Lung microvascular endothelial cell (primary cell): ENCODE measurements around the gene GANAB. TPM values are rescaled to one million over a fixed set of nuclear protein-coding genes. Genes with fewer than 3 reads are reported as not detected.
A peak's percentile ranks its signal among the peaks of the same experiment; 100 is the strongest.
"Not testable (repeated sequence)": the region's sequence is repeated elsewhere in the genome, so short reads cannot be mapped to it uniquely, and the experiment has no call there.

Experiments
- DNase-seq, 2 donors: peaks; one replicate each; pipeline versions ENCODE4 v3.0.0 to v3.0.0-alpha.2; 2010; ENCODE audit warnings: low read depth in 2 of 2
- total RNA-seq: library from RNA; depleted of rRNA; stranded (reverse); fragments of >200 nt; gene quantifications from 2 replicates; pipeline ENCODE4 v1.2.1, GENCODE V29; 2014

GANAB gene
- total RNA-seq, 1 donor from 2014 or later: 189 TPM

DNA sequence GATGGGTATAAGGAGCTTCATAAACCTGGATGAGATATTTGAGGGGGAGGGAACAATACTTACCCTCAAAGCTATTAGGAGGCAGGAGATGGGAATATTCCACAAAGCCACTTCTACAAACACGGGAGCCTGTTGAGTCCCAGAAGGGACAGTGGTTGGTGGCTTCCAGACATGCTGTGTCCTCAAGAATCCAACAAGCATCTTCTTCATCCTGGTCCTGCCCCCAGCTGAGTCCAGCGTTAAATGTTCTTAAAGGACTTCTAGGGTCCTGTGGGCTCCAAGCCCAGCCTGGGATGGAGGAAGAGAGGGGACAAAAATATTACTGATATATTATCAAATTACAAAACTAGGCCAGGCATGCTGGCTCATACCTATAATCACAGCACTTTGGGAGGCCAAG is 21.0 kb upstream of the GANAB start:
- DNase-seq: no peak

DNA sequence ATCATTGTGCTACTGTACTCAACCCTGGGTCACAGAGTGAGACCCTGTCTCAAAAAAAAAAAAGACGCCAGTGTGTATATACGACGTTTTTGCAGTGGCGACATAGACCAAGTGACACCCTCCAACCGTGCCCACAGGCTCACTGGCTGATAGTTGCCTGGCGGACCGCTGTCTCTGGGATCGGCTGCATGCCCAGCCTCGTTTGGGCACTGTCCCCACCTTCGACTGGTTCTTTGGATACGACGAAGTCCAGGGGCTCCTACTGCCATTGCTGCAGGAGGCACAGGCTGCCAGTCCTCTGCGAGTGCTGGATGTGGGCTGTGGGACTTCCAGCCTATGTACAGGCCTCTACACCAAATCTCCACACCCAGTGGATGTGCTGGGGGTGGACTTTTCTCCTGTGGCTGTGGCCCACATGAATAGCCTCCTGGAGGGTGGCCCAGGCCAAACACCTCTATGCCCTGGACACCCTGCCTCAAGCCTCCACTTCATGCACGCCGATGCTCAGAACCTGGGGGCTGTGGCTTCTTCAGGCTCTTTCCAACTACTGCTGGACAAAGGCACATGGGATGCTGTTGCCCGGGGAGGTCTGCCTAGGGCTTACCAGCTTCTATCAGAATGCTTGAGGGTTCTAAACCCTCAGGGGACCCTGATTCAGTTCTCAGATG is 20.0 kb upstream of the GANAB start:
- no peak for DNase-seq

DNA sequence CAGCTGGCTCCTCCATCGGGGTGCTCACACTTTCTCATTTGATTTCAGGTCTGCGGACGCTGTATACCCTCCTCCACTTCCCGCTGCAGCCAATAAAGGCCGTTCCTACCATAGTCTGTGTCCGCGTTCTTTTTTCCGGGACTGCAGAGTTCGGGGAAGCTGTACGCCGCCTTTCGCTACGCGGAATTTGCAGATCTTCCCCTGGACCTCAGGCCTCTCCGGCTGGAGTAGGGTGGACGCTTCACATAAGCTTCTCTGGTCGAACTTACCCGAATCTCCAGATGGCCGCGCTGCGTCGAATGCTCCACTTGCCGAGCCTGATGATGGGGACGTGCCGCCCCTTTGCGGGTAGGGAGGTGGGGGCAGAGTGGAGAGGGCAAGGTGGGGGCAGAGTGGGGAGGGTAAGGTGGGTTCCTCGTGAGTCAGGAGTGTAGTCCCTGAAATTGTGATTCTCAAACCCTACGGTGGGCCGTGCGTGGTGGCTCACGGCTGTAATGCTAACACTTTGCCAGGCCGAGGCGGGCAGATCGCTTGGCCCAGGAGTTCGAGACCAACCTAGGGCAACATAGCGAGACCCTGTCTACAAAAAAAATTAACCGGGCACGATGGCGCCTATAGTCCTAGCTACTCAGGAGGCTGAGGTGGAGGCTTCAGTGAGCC is 19.3 kb upstream of the GANAB start:
- peak; percentile 69 to 74 for DNase-seq

DNA sequence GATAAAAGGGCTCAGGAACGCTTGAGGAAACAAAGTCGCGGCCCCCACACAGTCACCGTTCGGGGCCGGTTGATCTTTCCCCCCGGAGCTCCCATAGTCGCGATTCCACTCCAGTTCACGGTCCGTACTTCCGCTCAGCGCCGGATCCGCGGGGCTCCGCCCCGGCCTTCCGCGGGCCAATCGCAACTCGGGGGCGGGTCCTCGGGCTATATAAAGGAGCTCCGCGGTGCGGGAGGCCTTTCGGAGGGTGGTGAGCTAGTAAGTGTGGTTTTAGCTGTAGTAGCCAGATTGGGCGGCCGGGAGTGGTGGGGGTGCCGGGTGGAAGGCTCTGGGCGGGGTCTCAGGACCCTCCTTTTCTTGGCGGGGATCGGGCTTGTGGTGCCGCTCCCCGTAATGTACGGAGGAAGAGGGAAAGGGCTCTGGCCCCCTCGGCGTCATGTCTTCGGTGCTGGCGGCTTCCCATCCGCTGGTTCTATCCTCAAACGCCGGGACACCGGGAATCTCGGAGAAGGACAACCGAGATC is 18.7 kb upstream of the GANAB start, which contains the start of the genes C11orf98 and CSKMT:
Gene C11orf98 (minus strand): TSS at position 136 of the 524 bp plus-strand sequence. CDS start 41 bp downstream, at position 95.
Gene CSKMT (plus strand): TSS at position 238 of the 524 bp plus-strand sequence. CDS start 568 bp downstream, outside the sequence.
- peak; percentile 93 to 95 for DNase-seq

DNA sequence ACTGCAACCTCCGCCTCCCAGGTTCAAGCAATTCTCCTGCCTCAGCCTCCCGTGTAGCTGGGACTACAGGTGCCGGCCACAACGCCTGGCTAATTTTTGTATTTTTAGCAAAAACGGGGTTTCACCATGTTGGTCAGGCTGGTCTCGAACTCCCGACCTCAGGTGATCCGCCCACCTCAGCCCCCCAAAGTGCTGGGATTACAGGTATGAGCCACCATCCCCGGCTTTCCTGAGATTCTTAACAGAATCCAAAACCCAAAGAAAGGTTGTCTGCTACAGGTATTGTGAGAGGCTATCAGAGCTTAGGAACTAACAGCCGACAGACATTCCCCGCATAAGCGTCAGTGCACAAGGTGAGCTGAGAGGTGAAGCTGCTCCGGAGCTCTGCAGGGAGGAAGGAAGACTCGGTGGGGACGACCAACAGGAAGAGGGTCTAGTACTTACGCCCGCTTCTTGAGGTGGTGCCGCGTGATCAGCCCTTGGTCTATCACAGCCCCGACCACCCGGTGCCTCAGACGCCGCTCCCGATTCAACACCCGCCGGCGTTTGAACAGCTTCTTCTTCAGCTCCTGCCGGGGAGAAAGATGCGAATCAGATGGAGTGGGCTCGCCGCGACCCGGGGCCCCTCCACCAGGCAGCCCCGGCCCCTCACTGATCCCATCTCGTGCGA is 18.1 kb upstream of the GANAB start:
- peak; percentile 55 to 58 for DNase-seq

DNA sequence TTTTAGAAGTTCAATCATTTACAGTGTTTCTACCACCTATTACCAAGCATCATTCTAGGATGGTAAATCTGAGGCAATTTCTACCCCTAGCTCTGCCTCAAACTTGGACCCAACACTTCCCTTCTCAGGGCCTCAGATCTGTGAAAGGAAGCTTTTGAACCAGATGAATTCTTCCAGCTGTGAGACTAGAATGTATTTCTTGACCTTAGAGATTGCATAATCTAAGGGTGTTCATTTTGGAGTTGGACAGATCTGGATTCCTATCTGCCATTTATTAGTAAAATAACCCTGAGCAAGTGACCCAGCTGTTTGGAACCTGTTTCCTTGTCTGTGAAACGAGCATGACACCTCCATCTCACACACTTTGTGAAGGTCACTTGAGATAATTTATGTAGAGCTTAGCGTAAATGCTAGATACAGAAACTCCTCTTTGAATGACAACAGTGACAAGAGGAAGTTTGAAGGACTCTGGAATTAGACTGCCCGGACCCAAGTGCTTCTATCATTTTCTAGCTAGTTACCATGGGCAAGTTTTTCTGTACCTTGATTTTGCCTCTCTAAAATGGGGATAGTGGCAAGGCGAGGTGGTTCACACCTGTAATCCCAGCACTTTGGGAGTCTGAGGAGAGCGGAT is 10.5 kb upstream of the GANAB start:
- DNase-seq: no peak

DNA sequence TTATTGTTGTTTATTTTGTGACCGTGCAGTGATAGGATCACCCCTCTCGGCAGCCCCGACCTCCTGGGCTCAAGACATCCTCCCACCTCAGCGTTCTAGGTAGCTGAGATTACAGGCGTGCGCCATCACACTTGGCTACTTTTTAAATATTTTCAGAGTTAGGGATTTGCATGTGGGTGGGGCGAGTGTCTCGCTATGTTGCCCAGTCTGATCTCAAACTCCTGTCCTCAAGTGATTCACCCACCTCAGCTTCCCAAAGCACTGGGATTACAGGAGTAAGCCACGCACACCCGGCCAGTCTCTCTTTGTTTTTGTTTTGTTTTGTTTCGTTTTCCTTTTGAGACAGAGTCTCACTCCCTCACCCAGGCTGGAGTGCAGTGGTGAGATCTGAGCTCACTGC is 7.9 kb upstream of the GANAB start:
- no peak for DNase-seq

DNA sequence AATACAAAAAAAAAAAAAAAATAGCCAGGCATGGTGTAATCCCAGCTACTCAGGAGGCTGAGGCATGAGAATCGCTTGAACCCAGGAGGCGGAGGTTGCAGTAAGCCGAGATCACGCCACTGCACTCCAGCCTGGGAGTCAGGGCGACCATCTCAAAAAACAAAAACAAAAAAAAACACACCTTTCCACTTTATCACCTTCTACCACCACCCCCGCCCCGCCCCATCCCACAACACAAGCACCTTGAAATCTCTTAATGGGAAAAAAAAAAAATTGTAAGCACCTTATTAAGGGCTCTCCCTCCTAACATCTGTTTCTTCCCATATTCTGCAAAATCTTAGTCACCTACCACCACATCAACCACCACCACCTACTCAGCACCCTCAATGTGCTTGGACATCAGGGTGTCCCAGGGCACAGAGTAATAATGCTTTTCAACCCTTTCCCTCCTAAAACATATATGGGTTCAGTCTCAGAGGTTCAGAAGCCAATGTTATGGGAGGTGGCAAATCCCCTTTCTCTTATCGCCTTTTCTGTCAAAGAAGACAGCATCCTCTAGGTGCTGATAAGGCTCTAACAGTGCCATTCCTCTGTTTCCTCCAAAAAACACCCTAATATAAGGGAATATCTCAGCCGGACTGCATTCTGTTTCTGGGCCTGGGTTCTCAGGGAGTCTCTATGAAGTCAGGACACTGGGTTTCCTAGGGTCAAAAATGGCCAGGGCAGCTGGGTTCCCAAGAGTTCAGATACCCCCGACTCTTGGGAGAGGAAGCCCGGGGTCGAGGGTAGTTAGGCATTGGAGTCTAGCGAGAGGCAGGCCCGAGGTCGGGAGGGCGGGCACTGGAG is 6.0 kb upstream of the GANAB start:
- DNase-seq: no peak

DNA sequence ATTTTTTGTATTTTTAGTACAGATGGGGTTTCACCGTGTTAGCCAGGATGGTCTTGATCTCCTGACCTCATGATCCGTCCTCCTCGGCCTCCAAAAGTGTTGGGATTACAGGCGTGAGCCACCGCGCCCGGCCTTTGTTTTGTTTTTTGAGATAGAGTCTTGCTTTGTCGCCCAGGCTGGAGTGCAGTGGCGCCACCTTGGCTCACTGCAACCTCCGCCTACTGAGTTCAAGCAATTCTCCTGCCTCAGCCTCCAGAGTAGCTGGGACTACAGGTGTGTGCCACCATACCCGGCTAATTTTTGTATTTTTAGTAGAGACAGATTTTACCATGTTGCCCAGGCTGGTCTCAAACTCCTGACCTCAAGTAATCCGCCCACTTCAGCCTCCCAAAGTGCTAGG is 3.9 kb upstream of the GANAB start:
- not testable (repeated sequence) for DNase-seq

DNA sequence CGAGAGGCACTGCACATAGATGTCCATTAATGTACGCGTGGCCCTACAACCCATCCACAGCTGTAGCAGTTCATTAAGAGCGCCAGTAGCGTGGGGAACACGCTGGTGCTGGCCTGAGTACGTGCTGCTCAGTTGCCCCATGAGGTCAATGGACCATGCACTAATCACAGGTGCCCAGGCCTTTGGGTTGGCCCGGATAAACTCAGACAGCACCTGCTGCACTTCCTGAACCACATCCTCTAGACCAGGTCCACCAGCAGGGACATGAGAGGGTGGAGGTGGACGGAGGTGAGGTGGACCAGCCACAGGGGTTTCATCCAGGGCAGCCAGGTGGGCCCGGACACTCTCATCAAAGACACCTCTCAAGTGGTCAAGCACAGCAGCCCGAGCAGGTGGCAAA is 3.1 kb upstream of the GANAB start:
- DNase-seq: no peak

DNA sequence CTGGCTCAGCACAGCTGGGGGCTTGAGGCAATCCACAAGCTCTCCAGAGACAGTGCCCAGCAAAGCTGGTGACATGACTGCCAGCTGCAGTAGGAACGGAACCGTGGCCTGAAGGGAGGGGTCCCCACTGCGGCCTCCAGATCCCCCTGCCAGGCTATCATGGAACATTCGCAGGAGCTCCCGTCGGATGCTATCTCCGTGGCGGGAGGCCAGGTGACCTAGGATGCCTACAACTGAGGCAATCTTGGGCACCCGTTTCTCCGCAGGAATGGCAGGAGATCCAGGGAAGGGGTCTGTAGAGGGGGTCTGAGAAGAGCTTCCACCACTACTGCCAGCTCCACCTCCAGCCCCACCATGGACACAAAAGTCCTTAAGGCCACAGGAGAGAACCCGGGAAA is 2.6 kb upstream of the GANAB start:
- DNase-seq: no peak

DNA sequence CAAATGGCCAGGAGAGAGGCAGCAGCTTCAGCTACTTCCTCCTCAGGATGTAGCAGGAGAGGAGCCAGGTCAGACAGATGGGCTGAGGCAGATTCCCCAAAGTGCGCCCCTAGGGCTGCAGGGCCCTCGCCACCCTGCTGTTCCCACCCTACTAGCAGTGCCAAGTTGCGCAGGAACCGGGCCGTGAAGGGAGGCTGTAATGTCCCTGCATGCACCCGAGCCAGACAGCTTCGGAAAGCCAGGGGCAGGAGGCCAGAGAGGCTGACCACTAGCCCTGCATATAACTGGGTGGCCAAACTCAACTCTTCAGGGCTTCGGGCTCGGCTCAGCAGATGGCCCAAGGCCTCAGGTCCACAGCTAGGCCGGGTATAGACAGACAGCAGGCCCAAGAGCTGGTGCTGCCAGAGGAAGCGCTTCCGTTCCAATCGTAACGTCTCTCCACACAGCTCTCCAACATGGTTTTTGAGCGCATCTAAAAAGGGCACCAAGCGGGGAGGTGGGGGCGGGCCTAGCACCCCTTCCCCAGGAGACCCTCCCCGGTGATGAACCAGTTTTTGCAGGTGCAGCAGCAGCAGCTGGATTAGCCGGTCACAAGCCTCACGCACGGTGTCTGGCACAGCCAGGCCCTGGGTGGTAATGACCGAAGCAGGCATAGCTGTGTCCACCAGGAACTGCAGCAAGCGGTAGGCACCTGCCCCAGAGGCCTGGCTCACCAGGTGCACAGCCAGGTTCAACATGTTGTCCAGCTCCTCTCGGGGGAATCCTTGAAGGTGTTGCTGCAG is 2.0 kb upstream of the GANAB start:
- no peak for DNase-seq

DNA sequence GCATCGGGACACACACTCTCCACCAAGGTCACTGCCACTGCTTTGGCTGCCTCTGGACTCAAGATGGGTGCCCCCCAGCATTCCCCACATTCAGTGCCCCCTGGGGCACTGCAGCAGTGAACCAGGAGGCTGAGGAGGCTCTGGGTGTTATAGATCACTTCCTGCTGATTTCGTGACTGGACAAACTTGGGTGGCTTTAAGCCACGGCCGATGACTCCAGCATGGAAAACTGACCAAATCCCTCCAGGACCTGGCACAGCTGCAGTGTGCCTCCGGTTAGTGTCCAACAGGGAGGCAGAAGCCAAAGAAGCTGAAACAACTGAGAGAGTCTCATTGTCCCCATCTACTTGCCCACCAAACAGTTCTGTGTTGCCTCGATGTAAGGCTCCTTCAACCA is 1.2 kb upstream of the GANAB start:
- DNase-seq: no peak

DNA sequence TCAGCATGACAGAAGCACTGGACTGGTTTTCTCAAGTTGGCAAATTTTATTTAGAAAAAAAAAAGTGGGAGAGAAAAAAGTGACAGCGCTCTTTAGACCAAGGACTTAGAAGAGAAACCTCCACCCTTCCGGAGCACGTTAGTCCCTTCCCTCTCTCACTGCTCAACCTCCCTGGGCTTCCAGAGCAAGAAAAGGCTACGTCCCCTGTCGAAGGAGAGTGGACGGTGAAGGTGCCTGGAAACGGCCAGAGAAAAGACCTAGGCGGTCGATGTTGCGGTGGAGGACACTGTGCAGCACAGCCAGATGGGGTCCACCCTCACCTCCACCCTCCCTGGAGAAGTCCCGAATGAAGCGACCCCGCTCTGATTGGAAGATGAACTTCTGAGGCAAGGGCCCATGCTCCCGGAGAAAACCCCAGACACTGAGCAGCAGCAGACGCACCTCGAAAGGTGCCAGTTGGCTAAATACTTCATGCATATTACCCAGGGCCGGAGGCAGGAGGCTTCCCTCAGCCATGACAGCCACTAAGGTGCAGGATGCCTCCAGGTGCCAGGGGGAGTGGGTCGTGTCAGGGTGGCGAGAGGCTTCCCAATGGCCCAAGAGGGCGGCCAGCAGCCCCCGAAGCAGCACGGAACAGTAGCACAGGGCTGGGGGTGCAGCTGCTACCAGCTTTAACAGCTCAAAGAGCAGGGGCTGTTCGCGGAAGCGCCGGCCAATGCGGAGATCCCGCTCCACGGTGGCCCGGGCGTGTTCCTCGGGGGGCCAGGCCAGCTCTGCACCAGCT is 604 bp upstream of the GANAB start:
- DNase-seq: no peak

DNA sequence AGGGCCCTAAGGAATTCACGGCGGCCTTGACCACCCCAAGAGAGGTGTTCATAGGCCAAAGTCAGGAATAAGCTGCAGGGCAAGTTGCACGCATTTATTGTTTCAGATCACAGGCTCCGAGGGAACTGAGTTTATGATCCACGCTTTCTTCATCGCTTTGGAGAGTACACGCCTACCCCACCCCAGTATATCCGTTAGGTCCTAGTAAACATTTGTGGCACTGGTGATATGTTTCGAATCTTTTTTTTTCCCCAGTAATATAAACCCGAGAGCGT is 805 bp downstream of the GANAB start:
- no peak for DNase-seq

DNA sequence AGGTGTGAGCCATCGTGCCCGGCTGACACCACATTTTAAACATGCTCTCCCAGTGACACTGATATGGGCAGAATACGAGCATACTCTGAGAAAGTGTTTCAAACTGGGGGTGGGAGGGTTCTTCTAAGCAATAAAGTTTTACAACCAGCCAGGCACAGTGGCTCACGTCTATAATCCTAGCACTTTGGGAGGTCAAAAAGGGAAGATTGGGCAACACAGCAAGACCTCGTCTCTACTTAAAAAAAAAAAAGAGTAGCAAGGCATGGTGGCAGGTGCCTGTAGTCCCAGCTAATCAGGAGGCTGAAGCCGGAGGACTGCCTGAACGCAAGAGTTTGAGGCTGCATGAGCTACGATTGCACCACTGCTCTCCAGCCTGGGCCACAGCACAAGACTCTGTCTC is 2.2 kb downstream of the GANAB start:
- DNase-seq: no peak

DNA sequence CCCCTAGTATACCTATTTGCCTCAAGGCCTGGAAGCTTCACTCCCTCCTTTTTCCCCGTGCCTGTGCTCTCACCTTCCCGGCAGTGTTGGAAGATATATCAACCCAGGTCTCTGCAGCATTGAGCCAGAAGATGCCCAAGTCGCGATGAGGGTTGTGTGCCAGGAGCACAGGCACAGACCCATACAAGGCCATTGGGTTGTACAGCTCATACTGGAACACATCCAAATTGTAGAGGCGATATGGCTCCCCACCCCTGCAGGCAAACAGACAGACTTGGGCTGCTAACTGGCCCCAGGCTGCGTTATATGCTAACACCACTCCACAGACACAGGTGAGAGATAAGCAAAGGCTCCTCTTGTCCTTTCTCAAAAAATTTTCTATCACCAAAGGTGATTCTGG is 13.9 kb downstream of the GANAB start:
- DNase-seq: no peak

DNA sequence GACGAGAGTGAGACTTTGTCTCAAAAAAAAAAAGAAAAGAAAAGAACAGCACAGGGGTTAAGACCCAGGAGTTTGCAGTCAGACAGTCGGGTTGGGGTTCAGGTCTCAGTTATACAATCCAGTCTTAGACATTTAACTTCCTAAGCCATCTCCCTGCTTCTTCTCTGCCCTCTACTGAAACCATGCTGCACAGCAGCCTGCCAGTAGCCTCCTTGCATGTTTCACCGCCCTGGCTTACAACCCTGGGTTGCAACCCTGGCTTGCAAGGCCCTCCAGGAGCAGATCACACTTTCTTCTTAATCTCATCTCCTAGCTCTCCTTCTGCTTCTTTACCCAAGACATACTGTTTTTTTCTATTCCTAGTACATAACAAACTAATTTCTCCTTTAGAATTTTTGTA is 18.7 kb downstream of the GANAB start:
- DNase-seq: peak in 1 of 2 donors; percentile 28

DNA sequence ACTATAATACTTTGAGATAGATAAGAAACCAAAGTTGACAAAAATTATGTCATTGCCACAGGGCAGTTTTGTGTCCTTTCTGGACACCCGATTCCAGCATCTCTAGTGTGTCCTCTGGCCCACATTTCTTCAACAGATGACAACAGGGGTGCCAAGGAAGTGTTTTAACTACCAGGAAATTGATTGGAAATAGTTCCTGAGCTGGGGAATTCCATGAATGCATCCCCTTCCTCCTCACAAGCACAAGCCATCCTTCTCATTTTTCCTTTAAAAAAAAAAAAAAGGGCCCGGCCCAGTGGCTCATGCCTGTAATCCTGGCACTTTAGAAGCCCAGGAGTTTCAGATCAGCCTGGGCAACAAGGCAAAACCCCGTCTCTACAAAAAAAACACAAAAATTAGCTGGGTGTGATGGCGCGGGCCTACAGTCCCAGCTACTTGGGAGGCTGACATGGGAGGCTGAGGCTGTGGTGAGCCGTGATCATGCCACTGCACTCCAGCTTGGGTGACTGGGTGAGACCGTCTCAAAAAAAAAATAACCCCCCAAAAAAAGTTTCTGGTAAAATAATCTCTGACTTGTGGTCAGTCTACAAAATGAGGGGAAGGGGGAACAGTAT is 23.8 kb downstream of the GANAB start:
- DNase-seq: peak in 1 of 2 donors; percentile 42
